ENCODE data around the gene FZD8.

DNA sequence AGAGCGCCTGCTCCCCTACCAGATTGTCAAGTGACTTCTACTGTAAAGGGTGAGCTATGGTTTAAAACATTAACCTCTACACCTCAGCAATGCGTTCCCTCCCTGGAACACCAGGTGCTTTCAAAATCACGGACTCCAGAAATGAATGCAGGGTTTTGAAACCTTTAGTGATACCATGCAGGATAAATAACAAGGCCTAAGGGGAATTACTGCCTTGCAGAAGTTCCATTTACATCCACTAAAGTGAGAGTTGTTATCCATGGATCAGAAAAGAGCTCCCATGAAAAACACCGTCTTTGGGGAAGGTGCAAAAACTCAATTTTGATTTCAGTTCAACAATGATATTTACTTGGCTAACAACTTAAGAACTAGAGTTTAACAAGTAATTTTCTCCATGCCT lies 4.0 kb downstream of the FZD8 start:
- TF ChIP-seq EZH2 (IDR thresholded peaks at IDR 0.05; ENCODE audit: low read depth, unreplicated experiment): no peak
- no peak for TF ChIP-seq EZH2phosphoT487 (IDR thresholded peaks at IDR 0.05; ENCODE audit: unreplicated experiment)
- no peak for TF ChIP-seq POLR2AphosphoS5 (IDR thresholded peaks at IDR 0.05; ENCODE audit: low read depth)
- no peak for TF ChIP-seq REST (IDR thresholded peaks at IDR 0.05; ENCODE audit: unreplicated experiment)
- TF ChIP-seq, protein P1, sequence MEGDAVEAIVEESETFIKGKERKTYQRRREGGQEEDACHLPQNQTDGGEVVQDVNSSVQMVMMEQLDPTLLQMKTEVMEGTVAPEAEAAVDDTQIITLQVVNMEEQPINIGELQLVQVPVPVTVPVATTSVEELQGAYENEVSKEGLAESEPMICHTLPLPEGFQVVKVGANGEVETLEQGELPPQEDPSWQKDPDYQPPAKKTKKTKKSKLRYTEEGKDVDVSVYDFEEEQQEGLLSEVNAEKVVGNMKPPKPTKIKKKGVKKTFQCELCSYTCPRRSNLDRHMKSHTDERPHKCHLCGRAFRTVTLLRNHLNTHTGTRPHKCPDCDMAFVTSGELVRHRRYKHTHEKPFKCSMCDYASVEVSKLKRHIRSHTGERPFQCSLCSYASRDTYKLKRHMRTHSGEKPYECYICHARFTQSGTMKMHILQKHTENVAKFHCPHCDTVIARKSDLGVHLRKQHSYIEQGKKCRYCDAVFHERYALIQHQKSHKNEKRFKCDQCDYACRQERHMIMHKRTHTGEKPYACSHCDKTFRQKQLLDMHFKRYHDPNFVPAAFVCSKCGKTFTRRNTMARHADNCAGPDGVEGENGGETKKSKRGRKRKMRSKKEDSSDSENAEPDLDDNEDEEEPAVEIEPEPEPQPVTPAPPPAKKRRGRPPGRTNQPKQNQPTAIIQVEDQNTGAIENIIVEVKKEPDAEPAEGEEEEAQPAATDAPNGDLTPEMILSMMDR (conservative IDR thresholded peaks at IDR 0.05; ENCODE audit: low read depth in 2 of 2): no peak
- TF ChIP-seq JUNB (IDR thresholded peaks at IDR 0.05; ENCODE audit: unreplicated experiment): no peak

Data from GM23338 (cell line).